ENCODE data around the gene PRKCA. TPM values are rescaled to one million over a fixed set of nuclear protein-coding genes. Genes with fewer than 3 reads are reported as not detected.

The PRKCA gene
- total RNA-seq, 4 donors from 2014 or later = 9.6 to 15.5 (median 11.1) TPM

GRCh38 chr17:66625311-66625767 lies 322.9 kb downstream of the PRKCA start:
- 56 to 60% methylated on average over 2 of the region's 2 CpGs for WGBS, 2 donors
- intact Hi-C loops (cut with DNase I; ENCODE audit: low total_unique reads) = no loop called here
- DNase-seq (ENCODE audit: low spot score in 2 of 2) = no peak

GRCh38 chr17:66627985-66628384 lies 325.6 kb downstream of the PRKCA start:
- 52 to 69% methylated on average over 4 of the region's 4 CpGs for WGBS, 2 donors
- intact Hi-C loops (cut with DNase I; ENCODE audit: low total_unique reads) = no loop called here
- no peak overlapping the region for H3K4me3 ChIP-seq (ENCODE audit: low read depth, poor library complexity, severe bottlenecking)
- DNase-seq (ENCODE audit: low spot score in 2 of 2) = no peak
- TF ChIP-seq POLR2A (IDR thresholded peaks at IDR 0.05) = no peak
- TF ChIP-seq CTCF (IDR thresholded peaks at IDR 0.05) = no peak

More at GRCh38 chr17:66625311-66625767, 322.9 kb downstream of the PRKCA start:
- TF ChIP-seq CTCF (IDR thresholded peaks at IDR 0.05) = no peak
- no peak for TF ChIP-seq POLR2A (IDR thresholded peaks at IDR 0.05)
- H3K4me3 ChIP-seq (ENCODE audit: low read depth, poor library complexity, severe bottlenecking) = no peak overlapping the region

- intact Hi-C loops (cut with DNase I; ENCODE audit: low total_unique reads) = no loop called here
- no peak overlapping the region for H3K4me3 ChIP-seq (ENCODE audit: low read depth, poor library complexity, severe bottlenecking)
- TF ChIP-seq CTCF (IDR thresholded peaks at IDR 0.05) (no peak), POLR2A (IDR thresholded peaks at IDR 0.05) (no peak)
- no peak for DNase-seq (ENCODE audit: low spot score in 2 of 2)
- WGBS, 2 donors = 78 to 81% methylated on average over 3 of the region's 3 CpGs
Observed at GRCh38 chr17:66629762-66630161, 327.3 kb downstream of the PRKCA start.

- no peak for DNase-seq (ENCODE audit: low spot score in 2 of 2)
- TF ChIP-seq POLR2A (IDR thresholded peaks at IDR 0.05) = no peak
- TF ChIP-seq CTCF (IDR thresholded peaks at IDR 0.05) = no peak
- intact Hi-C loops (cut with DNase I; ENCODE audit: low total_unique reads) = no loop called here
- H3K4me3 ChIP-seq (ENCODE audit: low read depth, poor library complexity, severe bottlenecking) = no peak overlapping the region
- 95% methylated on average over 2 of the region's 2 CpGs for WGBS, 2 donors
Observed at GRCh38 chr17:66630379-66630778, 328.0 kb downstream of the PRKCA start.

GRCh38 chr17:66630828-66631472 lies 328.5 kb downstream of the PRKCA start:
- no peak for TF ChIP-seq CTCF (IDR thresholded peaks at IDR 0.05)
- no peak for TF ChIP-seq POLR2A (IDR thresholded peaks at IDR 0.05)
- no peak for DNase-seq (ENCODE audit: low spot score in 2 of 2)
- no peak overlapping the region for H3K4me3 ChIP-seq (ENCODE audit: low read depth, poor library complexity, severe bottlenecking)
- intact Hi-C loops (cut with DNase I; ENCODE audit: low total_unique reads) = no loop called here
- 89% methylated on average over 3 of the region's 3 CpGs for WGBS, 2 donors

GRCh38 chr17:66632731-66633130 lies 330.3 kb downstream of the PRKCA start:
- WGBS, 2 donors = 73 to 75% methylated on average over 3 of the region's 3 CpGs

More at GRCh38 chr17:66632731-66633130, 330.3 kb downstream of the PRKCA start:
- intact Hi-C loops (cut with DNase I; ENCODE audit: low total_unique reads) = no loop called here
- peak in 1 of 2 donors; percentile 42 for DNase-seq (ENCODE audit: low spot score in 2 of 2)
- TF ChIP-seq CTCF (IDR thresholded peaks at IDR 0.05) = no peak
- TF ChIP-seq POLR2A (IDR thresholded peaks at IDR 0.05) = no peak
- no peak overlapping the region for H3K4me3 ChIP-seq (ENCODE audit: low read depth, poor library complexity, severe bottlenecking)
